WTC11 (cell line): Measurements from ENCODE around the gene ANO7. TPM values are rescaled to one million over a fixed set of nuclear protein-coding genes. Genes with fewer than 3 reads are reported as not detected.

ENCODE experiments used
- ATAC-seq: fragments of 200-7000 bp; cut with Tn5 transposase; 2 replicates; pipeline ENCODE4 v1.10.0; 2021; ENCODE audit warnings: mild to moderate bottlenecking, moderate library complexity
- CTCF ChIA-PET: fragments of 300-600 bp; sonication (Branson Sonifier 250); formaldehyde crosslinking; loops from one replicate; lab custom pipeline; 2021; ENCODE audit warnings: antibody characterized with exemption; lab: Charles Lee
- POLR2A ChIA-PET: fragments of 350-600 bp; sonication (Branson Sonifier 250); formaldehyde crosslinking; loops from one replicate; lab custom pipeline; 2021; ENCODE audit warnings: antibody characterized with exemption; lab: Charles Lee
- DNase-seq: peaks from one replicate; pipeline ENCODE4 v3.0.0; 2021; ENCODE audit warnings: low spot score
- H3K27ac Mint-ChIP-seq: 2 replicates; pipeline ENCODE4 v1.8.0; 2021; ENCODE audit warnings: mixed read lengths
- H3K27me3 Mint-ChIP-seq: 2 replicates; pipeline ENCODE4 v1.8.0; 2021; ENCODE audit warnings: low read depth, mild to moderate bottlenecking, moderate library complexity, mixed read lengths
- H3K36me3 Mint-ChIP-seq: 2 replicates; pipeline ENCODE4 v1.8.0; 2021; ENCODE audit warnings: mixed read lengths
- H3K4me1 Mint-ChIP-seq: 2 replicates; pipeline ENCODE4 v1.8.0; 2022; ENCODE audit warnings: mixed read lengths
- H3K4me3 Mint-ChIP-seq: 2 replicates; pipeline ENCODE4 v1.8.0; 2021; ENCODE audit warnings: mild to moderate bottlenecking, moderate library complexity, mixed read lengths
- H3K9me3 Mint-ChIP-seq: 2 replicates; pipeline ENCODE4 v1.8.0; 2021; ENCODE audit warnings: mixed read lengths
- ATF6 ChIP-seq: sonication (generic); formaldehyde crosslinking; IDR thresholded peaks from 2 replicates; pipeline ENCODE4 v1.8.1; 2023; ENCODE audit warnings: mild to moderate bottlenecking, missing genetic modification reagents
- CREM ChIP-seq: sonication (generic); formaldehyde crosslinking; IDR thresholded peaks from 2 replicates; pipeline ENCODE4 v1.8.1; 2022; ENCODE audit warnings: mild to moderate bottlenecking, missing genetic modification reagents, moderate library complexity
- FOXJ3 ChIP-seq: sonication (generic); formaldehyde crosslinking; IDR thresholded peaks from 2 replicates; pipeline ENCODE4 v1.9.0; 2021; ENCODE audit warnings: missing genetic modification reagents, mild to moderate bottlenecking, borderline replicate concordance
- GABPB1 ChIP-seq: sonication (generic); formaldehyde crosslinking; IDR thresholded peaks from 2 replicates; pipeline ENCODE4 v1.8.1; 2023; ENCODE audit warnings: mild to moderate bottlenecking, missing genetic modification reagents
- HMGXB4 ChIP-seq: sonication (generic); formaldehyde crosslinking; IDR thresholded peaks from 2 replicates; pipeline ENCODE4 v1.8.1; 2023; ENCODE audit warnings: mild to moderate bottlenecking, moderate library complexity, missing genetic modification reagents
- IRF1 ChIP-seq: sonication (generic); formaldehyde crosslinking; IDR thresholded peaks from 2 replicates; pipeline ENCODE4 v1.8.0; 2023; ENCODE audit warnings: missing genetic modification reagents
- MYBL2 ChIP-seq: sonication (generic); formaldehyde crosslinking; IDR thresholded peaks from 2 replicates; pipeline ENCODE4 v1.8.1; 2023; ENCODE audit warnings: mild to moderate bottlenecking, moderate library complexity, missing genetic modification reagents
- OVOL2 ChIP-seq: fragments of 250-450 bp; sonication (Bioruptor Pico); IDR thresholded peaks from 2 replicates; pipeline ENCODE4 v1.9.0; 2021; ENCODE audit warnings: mild to moderate bottlenecking, borderline replicate concordance
- USF1 ChIP-seq: sonication (generic); formaldehyde crosslinking; IDR thresholded peaks from 2 replicates; pipeline ENCODE4 v1.8.0; 2022; ENCODE audit warnings: mild to moderate bottlenecking, missing genetic modification reagents
- ZMAT4 ChIP-seq: fragments of 250-450 bp; sonication (Bioruptor Pico); IDR thresholded peaks from 2 replicates; pipeline ENCODE4 v1.9.0; 2021; ENCODE audit warnings: mild to moderate bottlenecking
- ZNF121 ChIP-seq: sonication (generic); formaldehyde crosslinking; IDR thresholded peaks from 2 replicates; pipeline ENCODE4 v1.8.0; 2023; ENCODE audit warnings: missing genetic modification reagents
- ZNF219 ChIP-seq: sonication (generic); formaldehyde crosslinking; IDR thresholded peaks from 2 replicates; pipeline ENCODE4 v1.8.0; 2023; ENCODE audit warnings: missing genetic modification reagents, mild to moderate bottlenecking, borderline replicate concordance
- ZNF317 ChIP-seq: sonication (generic); formaldehyde crosslinking; IDR thresholded peaks from 2 replicates; pipeline ENCODE4 v1.8.1; 2023; ENCODE audit warnings: low read depth, mild to moderate bottlenecking, moderate library complexity, missing genetic modification reagents, borderline replicate concordance
- ZNF425 ChIP-seq: fragments of 250-450 bp; sonication (Bioruptor Pico); conservative IDR thresholded peaks from 2 replicates; pipeline ENCODE4 v1.9.0; 2021; ENCODE audit warnings: mild to moderate bottlenecking
- ZSCAN18 ChIP-seq: fragments of 250-450 bp; sonication (Bioruptor Pico); IDR thresholded peaks from 2 replicates; pipeline ENCODE4 v2.1.2; 2022; ENCODE audit warnings: mild to moderate bottlenecking, moderate library complexity
- total RNA-seq: library from RNA; stranded (reverse); gene quantifications from 3 replicates; pipeline ENCODE4 v1.2.3, GENCODE V29; 2021

The ANO7 gene
- total RNA-seq, 1 experiment from 2014 or later: 8.0 TPM

- H3K27ac Mint-ChIP-seq: no peak overlapping the region
- TF ChIP-seq USF1: no peak
- TF ChIP-seq ZNF317 (CRISPR knock-in tag): no peak
- no peak for TF ChIP-seq ZNF219
- TF ChIP-seq HMGXB4 (CRISPR knock-in tag): no peak
- TF ChIP-seq, all 79 proteins: peak for 0
- no peak for DNase-seq
- CTCF ChIA-PET: interaction anchor here (1.3 to 1.9 kb wide), 2 partner anchors 43 to 372 kb away, joined by 3 to 4 read pairs; no protein-coding TSS in a partner anchor
- no peak overlapping the region for H3K4me3 Mint-ChIP-seq
- H3K27me3 Mint-ChIP-seq: peaks cover 5% of the 10 kb centered on the region
- peak; percentile 8; the same call in 1 of the 2 replicates for ATAC-seq
- H3K36me3 Mint-ChIP-seq: peaks cover 9% of the 10 kb centered on the region
- H3K4me1 Mint-ChIP-seq: peaks cover 15% of the 10 kb centered on the region
- peaks cover 4% of the 10 kb centered on the region; the same call in 1 of the 2 replicates for H3K9me3 Mint-ChIP-seq
- POLR2A ChIA-PET: no interaction called here
These were observed 34.9 kb downstream of the ANO7 start for GRCh38 chr2:241223211-241224017.

GRCh38 chr2:241224018-241224850, 35.8 kb downstream of the ANO7 start:
- no peak overlapping the region for H3K4me3 Mint-ChIP-seq
- H3K9me3 Mint-ChIP-seq: peaks cover 4% of the 10 kb centered on the region; the same call in 1 of the 2 replicates
- peak; percentile 32 for ATAC-seq
- H3K4me1 Mint-ChIP-seq: peaks cover 7% of the 10 kb centered on the region
- peaks cover 3% of the 10 kb centered on the region for H3K27me3 Mint-ChIP-seq
- DNase-seq: no peak
- peak overlapping the region; percentile 64 for H3K27ac Mint-ChIP-seq
- H3K36me3 Mint-ChIP-seq: peaks cover 13% of the 10 kb centered on the region
- POLR2A ChIA-PET: interaction anchor here (0.5 kb wide), 1 partner anchor 17 kb away, joined by 5 read pairs; no protein-coding TSS in a partner anchor
- TF ChIP-seq FOXJ3 (CRISPR knock-in tag) (no peak), ZNF425 (CRISPR knock-in tag) (no peak), GABPB1 (peak; percentile 46; the same call in 1 of the 2 replicates)
- CTCF ChIA-PET: interaction anchor here (1.3 to 1.9 kb wide), 2 partner anchors 44 to 373 kb away, joined by 3 to 4 read pairs; no protein-coding TSS in a partner anchor

GRCh38 chr2:241224851-241225438, 36.5 kb downstream of the ANO7 start:
- H3K36me3 Mint-ChIP-seq: peaks cover 13% of the 10 kb centered on the region
- H3K27me3 Mint-ChIP-seq: no peaks in the 10 kb centered on the region
- POLR2A ChIA-PET: interaction anchor here (0.5 kb wide), 1 partner anchor 16 kb away, joined by 5 read pairs; no protein-coding TSS in a partner anchor
- CTCF ChIA-PET: interaction anchor here (1.9 kb wide), 1 partner anchor 44 kb away, joined by 4 read pairs; no protein-coding TSS in a partner anchor
- H3K27ac Mint-ChIP-seq: peak overlapping the region; percentile 64; the same call in 1 of the 2 replicates
- H3K9me3 Mint-ChIP-seq: peaks cover 2% of the 10 kb centered on the region; the same call in 1 of the 2 replicates
- peaks cover 2% of the 10 kb centered on the region; the same call in 1 of the 2 replicates for H3K4me1 Mint-ChIP-seq
- ATAC-seq (no peak), DNase-seq (no peak)
- H3K4me3 Mint-ChIP-seq: no peak overlapping the region
- TF ChIP-seq CREM (CRISPR knock-in tag): no peak
- no peak for TF ChIP-seq IRF1 (CRISPR knock-in tag)
- no peak for TF ChIP-seq ZNF121 (CRISPR knock-in tag)
- TF ChIP-seq OVOL2 (CRISPR knock-in tag): no peak
- no peak for TF ChIP-seq MYBL2 (CRISPR knock-in tag)
- no peak for TF ChIP-seq ZMAT4
- no peak for TF ChIP-seq ATF6 (CRISPR knock-in tag)
- no peak for TF ChIP-seq ZNF317 (CRISPR knock-in tag)
- TF ChIP-seq ZSCAN18 (CRISPR knock-in tag): no peak
